Measurements from ENCODE around the gene HIGD2A.

Gene HIGD2A

DNA sequence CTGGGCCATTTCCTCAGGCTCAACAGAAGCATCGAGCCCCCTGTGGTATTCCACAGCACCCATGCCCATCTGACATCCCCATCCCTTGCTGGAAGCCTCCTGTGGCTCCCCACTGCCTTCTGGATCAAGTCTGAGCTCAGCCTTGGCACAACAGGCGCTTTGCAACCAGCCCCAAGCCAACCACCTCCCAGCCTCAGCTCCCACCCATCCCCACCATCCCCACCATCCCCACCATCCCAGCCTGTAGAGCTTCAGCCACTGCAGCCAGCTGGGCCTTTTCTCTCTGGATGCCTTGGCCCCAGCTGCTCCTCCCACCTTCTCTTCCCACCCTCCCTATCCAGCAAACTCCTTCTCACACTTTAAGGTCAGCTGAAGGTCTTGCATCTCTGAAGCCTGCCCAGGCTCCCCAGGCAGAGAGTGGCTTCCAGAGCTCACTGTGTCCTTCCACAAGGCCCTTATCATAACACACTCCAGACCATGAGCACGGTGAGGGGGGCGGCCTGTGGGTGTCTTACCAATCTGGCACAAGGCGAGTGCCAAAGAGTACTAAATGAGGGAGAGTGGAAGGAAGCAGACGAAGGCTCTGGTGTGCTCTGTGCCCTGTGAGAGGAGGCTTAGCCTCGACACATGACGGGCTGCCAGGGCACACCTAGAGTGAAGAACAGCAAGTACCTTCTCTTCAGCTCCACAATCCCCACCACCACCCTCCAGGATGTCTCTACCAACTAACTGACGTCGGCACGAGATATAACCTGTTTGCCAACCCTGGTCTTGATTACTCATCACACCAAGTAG is 6.5 kb downstream of the HIGD2A start:
- Histone ChIP-seq H3K27me3 (ENCODE audit: control insufficient read depth in 3 of 3, insufficient read depth in 3 of 3, low read depth in 1 of 3, low read length in 3 of 3) (no peaks in the 10 kb centered on the region), H3K23ac (ENCODE audit: low read depth, low read length, poor library complexity) (no peak overlapping the region), H3K4ac (ENCODE audit: low read length) (no peak overlapping the region), H3K36me3 (replicated peaks in 1 of 2; ENCODE audit: control insufficient read depth in 2 of 2, insufficient read depth in 2 of 2, low read length in 2 of 2) (peaks cover 11 to 32% of the 10 kb centered on the region in 2 donors), H2AK5ac (ENCODE audit: low read depth, low read length) (no peak overlapping the region), H2AFZ (ENCODE audit: low read length) (no peak overlapping the region), H3K9me3 (replicated peaks in 1 of 2; ENCODE audit: control insufficient read depth in 2 of 2, insufficient read depth in 1 of 2, low read depth in 1 of 2, low read length in 2 of 2) (no peaks in the 10 kb centered on the region), H3K27ac (replicated peaks; ENCODE audit: low read length) (no peak overlapping the region), H3K18ac (ENCODE audit: low read length) (no peak overlapping the region), H4K91ac (ENCODE audit: low read depth, low read length, poor library complexity) (no peak overlapping the region), H3K9ac (ENCODE audit: low read depth, low read length, poor library complexity) (peak overlapping the region; percentile 60), H2BK5ac (ENCODE audit: low read length) (no peak overlapping the region), H3K79me1 (ENCODE audit: low read depth, low read length) (peaks cover 5% of the 10 kb centered on the region), H4K8ac (ENCODE audit: low read depth, low read length) (peak overlapping the region; percentile 72), H2BK12ac (ENCODE audit: low read length) (no peak overlapping the region), H2BK15ac (ENCODE audit: low read length) (no peak overlapping the region), H3K4me1 (ENCODE audit: control insufficient read depth in 2 of 2, insufficient read depth in 1 of 2, low read depth in 1 of 2, low read length in 2 of 2) (no peaks in the 10 kb centered on the region), H3K14ac (ENCODE audit: low read length) (no peak overlapping the region), H3K4me2 (ENCODE audit: insufficient read depth, low read length, poor library complexity, severe bottlenecking) (no peak overlapping the region), H2BK120ac (ENCODE audit: low read depth, low read length) (no peak overlapping the region), H3K4me3 (ENCODE audit: low read length in 2 of 2) (no peak overlapping the region)
- no CpG with 5 or more reads among the region's 11 CpGs for WGBS, 2 donors (ENCODE audit: extremely low coverage in 2 of 2, insufficient read length in 2 of 2, insufficient replicate concordance in 1 of 2)
- DNase-seq (ENCODE audit: low spot score), result no peak

DNA sequence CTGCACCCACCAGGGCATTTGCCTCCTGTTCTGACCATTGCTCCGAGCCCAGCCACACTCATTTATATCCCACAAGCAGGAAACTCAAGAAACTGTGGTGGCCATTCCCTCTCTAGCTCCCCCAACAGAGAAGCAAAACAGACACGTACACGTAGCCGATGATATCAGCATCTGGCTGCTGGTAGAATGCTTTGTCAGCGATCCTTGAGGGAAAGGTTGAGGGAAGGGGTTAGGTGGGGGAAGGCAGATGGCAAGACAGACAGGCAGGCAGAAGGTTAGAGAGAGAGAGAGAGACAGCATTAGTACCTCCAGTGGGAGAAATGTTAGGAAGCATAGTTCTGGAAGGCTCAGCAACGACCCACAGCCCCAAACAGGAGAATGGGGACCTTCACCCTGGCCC is 7.8 kb downstream of the HIGD2A start:
- no peak for DNase-seq (ENCODE audit: low spot score)
- H3K9me3 ChIP-seq (replicated peaks in 1 of 2; ENCODE audit: control insufficient read depth in 2 of 2, insufficient read depth in 1 of 2, low read depth in 1 of 2, low read length in 2 of 2), result no peaks in the 10 kb centered on the region
- H3K27me3 ChIP-seq (ENCODE audit: control insufficient read depth in 3 of 3, insufficient read depth in 3 of 3, low read depth in 1 of 3, low read length in 3 of 3), result no peaks in the 10 kb centered on the region
- no peak overlapping the region for H2AFZ ChIP-seq (ENCODE audit: low read length)
- no peak overlapping the region for H3K18ac ChIP-seq (ENCODE audit: low read length)
- H2BK120ac ChIP-seq (ENCODE audit: low read depth, low read length), result no peak overlapping the region
- no peak overlapping the region for H3K4me3 ChIP-seq (ENCODE audit: low read length in 2 of 2)
- no peak overlapping the region for H2BK15ac ChIP-seq (ENCODE audit: low read length)
- no peak overlapping the region for H2BK12ac ChIP-seq (ENCODE audit: low read length)
- H4K91ac ChIP-seq (ENCODE audit: low read depth, low read length, poor library complexity), result no peak overlapping the region
- no peak overlapping the region for H2BK5ac ChIP-seq (ENCODE audit: low read length)
- H3K79me1 ChIP-seq (ENCODE audit: low read depth, low read length), result peaks cover 5% of the 10 kb centered on the region
- H4K8ac ChIP-seq (ENCODE audit: low read depth, low read length), result no peak overlapping the region
- H3K36me3 ChIP-seq (replicated peaks in 1 of 2; ENCODE audit: control insufficient read depth in 2 of 2, insufficient read depth in 2 of 2, low read length in 2 of 2), result peaks cover 7 to 21% of the 10 kb centered on the region in 2 donors
- WGBS, 2 donors (ENCODE audit: extremely low coverage in 2 of 2, insufficient read length in 2 of 2, insufficient replicate concordance in 1 of 2), result no CpG with 5 or more reads among the region's 6 CpGs
- H3K4me1 ChIP-seq (ENCODE audit: control insufficient read depth in 2 of 2, insufficient read depth in 1 of 2, low read depth in 1 of 2, low read length in 2 of 2), result no peaks in the 10 kb centered on the region
- H3K23ac ChIP-seq (ENCODE audit: low read depth, low read length, poor library complexity), result no peak overlapping the region
- H3K9ac ChIP-seq (ENCODE audit: low read depth, low read length, poor library complexity), result no peak overlapping the region
- no peak overlapping the region for H3K14ac ChIP-seq (ENCODE audit: low read length)
- no peak overlapping the region for H3K4me2 ChIP-seq (ENCODE audit: insufficient read depth, low read length, poor library complexity, severe bottlenecking)
- H2AK5ac ChIP-seq (ENCODE audit: low read depth, low read length), result no peak overlapping the region
- H3K4ac ChIP-seq (ENCODE audit: low read length), result no peak overlapping the region
- H3K27ac ChIP-seq (replicated peaks; ENCODE audit: low read length), result no peak overlapping the region

DNA sequence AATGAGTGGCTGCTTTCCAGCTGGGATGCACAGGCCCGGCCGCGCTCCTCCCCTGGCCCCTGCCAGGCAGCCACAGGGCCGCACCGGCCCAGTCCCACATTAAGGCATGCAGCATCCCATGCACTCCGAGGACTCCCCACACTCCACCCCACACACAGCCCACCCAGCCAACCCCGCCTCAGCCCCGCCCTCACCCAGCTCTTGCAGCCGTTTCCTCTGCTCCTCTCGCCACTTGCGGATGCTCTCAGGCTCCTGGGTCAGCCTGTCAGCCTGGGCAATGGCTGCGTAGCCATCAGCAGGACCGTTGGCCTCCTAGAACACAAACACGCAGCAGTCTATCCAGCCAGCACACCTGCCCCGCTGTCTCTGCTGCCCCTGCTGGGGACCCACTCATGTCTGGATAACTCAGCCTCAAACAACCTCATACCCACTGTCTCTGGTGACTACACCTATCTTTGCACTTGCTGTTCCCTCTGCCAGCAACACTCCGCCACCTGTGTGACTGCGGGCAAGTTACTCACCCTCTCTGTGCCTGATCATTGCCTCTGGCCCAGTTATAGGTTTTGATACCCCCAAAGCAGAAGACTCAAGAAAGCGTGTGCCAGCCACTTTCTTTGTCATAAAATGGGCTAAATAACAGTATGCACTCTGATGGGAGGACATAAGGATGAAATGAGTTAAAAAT is 9.3 kb downstream of the HIGD2A start:
- H3K23ac ChIP-seq (ENCODE audit: low read depth, low read length, poor library complexity), result no peak overlapping the region
- no peaks in the 10 kb centered on the region for H3K27me3 ChIP-seq (ENCODE audit: control insufficient read depth in 3 of 3, insufficient read depth in 3 of 3, low read depth in 1 of 3, low read length in 3 of 3)
- no peak overlapping the region for H3K14ac ChIP-seq (ENCODE audit: low read length)
- no peak overlapping the region for H3K27ac ChIP-seq (replicated peaks; ENCODE audit: low read length)
- H3K9ac ChIP-seq (ENCODE audit: low read depth, low read length, poor library complexity), result no peak overlapping the region
- no peak overlapping the region for H2BK12ac ChIP-seq (ENCODE audit: low read length)
- no peak overlapping the region for H2BK15ac ChIP-seq (ENCODE audit: low read length)
- no CpG with 5 or more reads among the region's 18 CpGs for WGBS, 2 donors (ENCODE audit: extremely low coverage in 2 of 2, insufficient read length in 2 of 2, insufficient replicate concordance in 1 of 2)
- peaks cover 6 to 7% of the 10 kb centered on the region in 2 donors for H3K36me3 ChIP-seq (replicated peaks in 1 of 2; ENCODE audit: control insufficient read depth in 2 of 2, insufficient read depth in 2 of 2, low read length in 2 of 2)
- no peak overlapping the region for H3K4me3 ChIP-seq (ENCODE audit: low read length in 2 of 2)
- H3K79me1 ChIP-seq (ENCODE audit: low read depth, low read length), result peaks cover 5% of the 10 kb centered on the region
- H3K18ac ChIP-seq (ENCODE audit: low read length), result no peak overlapping the region
- H3K4ac ChIP-seq (ENCODE audit: low read length), result no peak overlapping the region
- H3K9me3 ChIP-seq (replicated peaks in 1 of 2; ENCODE audit: control insufficient read depth in 2 of 2, insufficient read depth in 1 of 2, low read depth in 1 of 2, low read length in 2 of 2), result no peaks in the 10 kb centered on the region
- DNase-seq (ENCODE audit: low spot score), result no peak
- no peak overlapping the region for H2AFZ ChIP-seq (ENCODE audit: low read length)
- no peak overlapping the region for H2BK5ac ChIP-seq (ENCODE audit: low read length)
- no peak overlapping the region for H4K8ac ChIP-seq (ENCODE audit: low read depth, low read length)
- no peak overlapping the region for H2AK5ac ChIP-seq (ENCODE audit: low read depth, low read length)
- H2BK120ac ChIP-seq (ENCODE audit: low read depth, low read length), result no peak overlapping the region
- H3K4me1 ChIP-seq (ENCODE audit: control insufficient read depth in 2 of 2, insufficient read depth in 1 of 2, low read depth in 1 of 2, low read length in 2 of 2), result no peaks in the 10 kb centered on the region
- no peak overlapping the region for H3K4me2 ChIP-seq (ENCODE audit: insufficient read depth, low read length, poor library complexity, severe bottlenecking)
- H4K91ac ChIP-seq (ENCODE audit: low read depth, low read length, poor library complexity), result no peak overlapping the region

- no CpG with 5 or more reads among the region's 17 CpGs for WGBS, 2 donors (ENCODE audit: extremely low coverage in 2 of 2, insufficient read length in 2 of 2, insufficient replicate concordance in 1 of 2)
- Histone ChIP-seq H3K23ac (ENCODE audit: low read depth, low read length, poor library complexity) (no peak overlapping the region), H3K4me2 (ENCODE audit: insufficient read depth, low read length, poor library complexity, severe bottlenecking) (no peak overlapping the region), H4K91ac (ENCODE audit: low read depth, low read length, poor library complexity) (no peak overlapping the region), H2AK5ac (ENCODE audit: low read depth, low read length) (peak overlapping the region; percentile 13), H3K79me1 (ENCODE audit: low read depth, low read length) (peaks cover 2% of the 10 kb centered on the region), H4K8ac (ENCODE audit: low read depth, low read length) (no peak overlapping the region), H2BK5ac (ENCODE audit: low read length) (no peak overlapping the region), H3K4ac (ENCODE audit: low read length) (no peak overlapping the region), H2BK15ac (ENCODE audit: low read length) (no peak overlapping the region), H3K36me3 (replicated peaks in 1 of 2; ENCODE audit: control insufficient read depth in 2 of 2, insufficient read depth in 2 of 2, low read length in 2 of 2) (peaks cover 2% of the 10 kb centered on the region in 2 donors), H3K4me1 (ENCODE audit: control insufficient read depth in 2 of 2, insufficient read depth in 1 of 2, low read depth in 1 of 2, low read length in 2 of 2) (peaks cover 0 to under 1% of the 10 kb centered on the region in 2 donors), H3K27me3 (ENCODE audit: control insufficient read depth in 3 of 3, insufficient read depth in 3 of 3, low read depth in 1 of 3, low read length in 3 of 3) (no peaks in the 10 kb centered on the region), H2AFZ (ENCODE audit: low read length) (no peak overlapping the region), H3K14ac (ENCODE audit: low read length) (no peak overlapping the region), H3K9me3 (replicated peaks in 1 of 2; ENCODE audit: control insufficient read depth in 2 of 2, insufficient read depth in 1 of 2, low read depth in 1 of 2, low read length in 2 of 2) (no peaks in the 10 kb centered on the region), H3K4me3 (ENCODE audit: low read length in 2 of 2) (no peak overlapping the region), H3K18ac (ENCODE audit: low read length) (no peak overlapping the region), H2BK12ac (ENCODE audit: low read length) (no peak overlapping the region), H3K27ac (replicated peaks; ENCODE audit: low read length) (no peak overlapping the region), H2BK120ac (ENCODE audit: low read depth, low read length) (no peak overlapping the region), H3K9ac (ENCODE audit: low read depth, low read length, poor library complexity) (no peak overlapping the region)
- no peak for DNase-seq (ENCODE audit: low spot score)
Measured at GRCh38 chr5:176400382-176401156, 12.0 kb downstream of the HIGD2A start.

All from neuronal stem cell (in vitro differentiated cells).